Esophagus muscularis mucosa (tissue), 4 donors: ENCODE measurements around the gene NPTN. TPM values are rescaled to one million over a fixed set of nuclear protein-coding genes. Genes with fewer than 3 reads are reported as not detected.

Source experiments
- DNase-seq: peaks from one replicate; pipeline ENCODE4 v3.0.0-alpha.2; 2017; ENCODE audit errors: extremely low spot score
- H3K27ac ChIP-seq, 4 donors: fragments of 200-600 bp; sonication (generic); replicated peaks in 1 of 4; 1 replicate in 3 of 4; 2 replicates in 1 of 4; pipeline ENCODE4 v1.5.1; 2016 to 2019; ENCODE audit warnings: mild to moderate bottlenecking in 1 of 4
- H3K27me3 ChIP-seq, 4 donors: fragments of 200-600 bp; sonication (generic); one replicate each; pipeline versions ENCODE4 v1.5.1 to v1.6.0; 2016 to 2019
- H3K36me3 ChIP-seq, 4 donors: fragments of 200-600 bp; sonication (generic); one replicate each; pipeline ENCODE4 v1.5.1; 2016 to 2019
- H3K4me1 ChIP-seq, 4 donors: fragments of 200-600 bp; sonication (generic); one replicate each; pipeline ENCODE4 v1.5.1; 2016 to 2019
- H3K4me3 ChIP-seq, 4 donors: fragments of 200-600 bp; sonication (generic); 1 replicate in 2 of 4; 2 replicates in 2 of 4; pipeline ENCODE4 v1.5.1; 2016 to 2019; ENCODE audit warnings: mild to moderate bottlenecking in 4 of 4, moderate library complexity in 1 of 4
- H3K9me3 ChIP-seq, 4 donors: fragments of 200-600 bp; sonication (generic); 1 replicate in 3 of 4; 2 replicates in 1 of 4; pipeline ENCODE4 v1.5.1; 2016 to 2019
- CTCF ChIP-seq, 3 experiments: fragments of 200-600 bp in 2 of 3; fragments of 450-650 bp in 1 of 3; sonication (generic) in 2 of 3; IDR thresholded peaks; one replicate each; pipeline ENCODE4 v1.5.1; 2017 to 2019; ENCODE audit warnings: antibody characterized with exemption in 3 of 3, mild to moderate bottlenecking in 2 of 3, moderate library complexity in 1 of 3
- EP300 ChIP-seq: sonication (generic); formaldehyde crosslinking; IDR thresholded peaks from one replicate; pipeline ENCODE4 v1.6.1; 2017; ENCODE audit warnings: antibody characterized with exemption
- POLR2A ChIP-seq: fragments of 450-650 bp; IDR thresholded peaks from one replicate; pipeline ENCODE4 v1.6.1; 2017; ENCODE audit warnings: antibody characterized with exemption, moderate library complexity, mild to moderate bottlenecking, low read depth
- POLR2AphosphoS5 ChIP-seq, 2 donors: sonication (generic); formaldehyde crosslinking; IDR thresholded peaks; one replicate each; pipeline ENCODE4 v1.6.1; 2017; ENCODE audit warnings: antibody characterized with exemption in 2 of 2
- WGBS: methylation state at CpG from one replicate; pipeline ENCODE4 v1.1.5; 2018; 5-methylcytosine and 5-hydroxymethylcytosine counted together
- intact Hi-C: fragments of 100-400 bp; cut with DNase I; formaldehyde crosslinking; loops from one replicate; pipeline ENCODE4 v1.15.1; 2023
- total RNA-seq, 4 donors: library from RNA; depleted of rRNA; stranded (reverse); fragments of >200 nt; gene quantifications; one replicate each; pipeline versions ENCODE4 v1.1.0 to v1.2.1, GENCODE V29; 2016

Gene NPTN
- total RNA-seq = 100 to 1,000 TPM; 218 to 281 (median 246) TPM

GRCh38 chr15:73633111-73633990, at the start of gene NPTN:
NPTN (minus strand) TSS chr15:73633389; CDS start chr15:73633215, 174 bp downstream.
- H3K27ac ChIP-seq = peak within 1 kb of the TSS; percentile 94 to 99 (median 98)
- WGBS = 5% methylated on average over 12 of the region's 62 CpGs
- intact Hi-C loops = no loop called here

GRCh38 chr15:73682600-73683090, 49.5 kb upstream of the NPTN start:
- intact Hi-C loops = no loop called here
- no peaks in the 10 kb centered on the region for H3K36me3 ChIP-seq
- TF ChIP-seq EP300 (no peak), CTCF (IDR thresholded peaks at IDR 0.05) (no peak), POLR2A (no peak), POLR2AphosphoS5 (IDR thresholded peaks at IDR 0.05) (no peak)
- H3K27ac ChIP-seq = peak overlapping the region in 1 of 4 donors; percentile 92
- peaks cover 34 to 46% (median 43%) of the 10 kb centered on the region in 4 donors for H3K4me1 ChIP-seq
- DNase-seq = no peak
- 72% methylated on average over 13 of the region's 14 CpGs for WGBS
- H3K4me3 ChIP-seq = no peak overlapping the region
- peaks cover 0 to 5% (median 0%) of the 10 kb centered on the region in 4 donors for H3K27me3 ChIP-seq
- no peaks in the 10 kb centered on the region for H3K9me3 ChIP-seq

More at GRCh38 chr15:73633111-73633990, at the start of gene NPTN:
- Histone ChIP-seq H3K36me3 (no peaks in the 10 kb centered on the region), H3K4me3 (peak within 1 kb of the TSS; percentile 70 to 100 (median 95)), H3K27me3 (no peaks in the 10 kb centered on the region), H3K9me3 (no peaks in the 10 kb centered on the region), H3K4me1 (peaks cover 38 to 58% (median 50%) of the 10 kb centered on the region in 4 donors)
- TF ChIP-seq POLR2AphosphoS5 (IDR thresholded peaks at IDR 0.05) = peak; percentile 93 to 95
- no peak for TF ChIP-seq CTCF (IDR thresholded peaks at IDR 0.05)
- TF ChIP-seq POLR2A = peak; percentile 17
- no peak for TF ChIP-seq EP300
- DNase-seq = peak; percentile 99

- Histone ChIP-seq H3K27me3 (peaks cover 0 to 5% (median 0%) of the 10 kb centered on the region in 4 donors), H3K27ac (peak overlapping the region in 1 of 4 donors; percentile 92), H3K9me3 (no peaks in the 10 kb centered on the region), H3K4me3 (no peak overlapping the region), H3K36me3 (no peaks in the 10 kb centered on the region), H3K4me1 (peaks cover 28 to 44% (median 39%) of the 10 kb centered on the region in 4 donors)
- no peak for TF ChIP-seq CTCF (IDR thresholded peaks at IDR 0.05)
- TF ChIP-seq EP300 = no peak
- TF ChIP-seq POLR2AphosphoS5 (IDR thresholded peaks at IDR 0.05) = no peak
- TF ChIP-seq POLR2A = no peak
- intact Hi-C loops = no loop called here
- no peak for DNase-seq
- 89% methylated on average over 2 of the region's 3 CpGs for WGBS
Measured at GRCh38 chr15:73681856-73682599, 48.8 kb upstream of the NPTN start.

DNA sequence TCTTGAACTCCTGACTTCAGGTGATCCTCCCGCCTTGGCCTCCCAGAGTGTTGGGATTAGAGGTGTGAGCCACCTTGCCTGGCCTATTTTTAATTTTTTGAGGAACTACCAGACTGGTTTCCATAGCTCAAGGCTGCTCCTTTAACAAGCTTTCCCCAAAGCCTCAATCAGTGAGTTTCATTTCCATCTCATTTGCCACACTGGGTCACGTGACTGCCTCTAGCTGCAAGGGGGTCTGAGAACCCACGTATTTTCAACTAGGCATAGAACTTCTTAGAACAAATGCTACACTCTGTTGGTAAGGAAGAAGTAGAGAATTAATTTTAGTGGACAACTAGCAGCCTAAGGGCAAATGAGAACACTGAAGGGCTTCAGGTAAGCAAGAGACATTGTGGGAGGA, 47.9 kb upstream of the NPTN start:
- TF ChIP-seq POLR2AphosphoS5 (IDR thresholded peaks at IDR 0.05) (no peak), POLR2A (no peak), CTCF (IDR thresholded peaks at IDR 0.05) (no peak), EP300 (no peak)
- no peaks in the 10 kb centered on the region for H3K36me3 ChIP-seq
- peaks cover 0 to 5% (median 0%) of the 10 kb centered on the region in 4 donors for H3K27me3 ChIP-seq
- H3K4me3 ChIP-seq = no peak overlapping the region
- no peak overlapping the region for H3K27ac ChIP-seq
- DNase-seq = no peak
- 66% methylated on average over 3 of the region's 3 CpGs for WGBS
- H3K4me1 ChIP-seq = peaks cover 18 to 35% (median 30%) of the 10 kb centered on the region in 4 donors
- no peaks in the 10 kb centered on the region for H3K9me3 ChIP-seq
- intact Hi-C loops = no loop called here
